ENCODE results near the gene C6orf163. TPM values are rescaled to one million over a fixed set of nuclear protein-coding genes. Genes with fewer than 3 reads are reported as not detected.

Gene C6orf163
- total and polyA plus RNA-seq, 2 of the 4 experiments (the other 2 are of a cell fraction) = 0.55 to 0.90 TPM

GRCh38 chr6:87350516-87350915, 5.9 kb downstream of the C6orf163 start:
- Histone ChIP-seq H3K9me3 (ENCODE audit: control insufficient read depth, insufficient read depth, low read length) (no peaks in the 10 kb centered on the region), H3K56ac (ENCODE audit: extremely low read depth, insufficient read depth, low read length) (no peak overlapping the region), H4K5ac (ENCODE audit: low read depth, low read length) (no peak overlapping the region), H3K79me1 (ENCODE audit: low read depth in 1 of 2, low read length in 2 of 2) (no peaks in the 10 kb centered on the region), H4K8ac (ENCODE audit: low read depth in 2 of 2, low read length in 2 of 2) (no peak overlapping the region), H2AK5ac (ENCODE audit: low read depth, low read length) (no peak overlapping the region), H3K27ac (ENCODE audit: insufficient read depth, low read length) (no peak overlapping the region), H3K4ac (ENCODE audit: low read depth, low read length) (no peak overlapping the region), H3K14ac (replicated peaks; ENCODE audit: low read depth, low read length) (no peak overlapping the region), H3K18ac (ENCODE audit: low read depth, low read length) (no peak overlapping the region), H4K20me1 (ENCODE audit: insufficient read depth, low read length) (no peaks in the 10 kb centered on the region), H2BK5ac (ENCODE audit: low read depth, low read length, poor library complexity, severe bottlenecking) (no peak overlapping the region), H3K27me3 (ENCODE audit: control insufficient read depth, insufficient read depth, low read length) (no peaks in the 10 kb centered on the region), H3K36me3 (ENCODE audit: control insufficient read depth, insufficient read depth, low read length) (no peaks in the 10 kb centered on the region), H3K23ac (ENCODE audit: low read depth, low read length) (no peak overlapping the region), H3K4me1 (ENCODE audit: control insufficient read depth, insufficient read depth, low read length) (no peaks in the 10 kb centered on the region), H2BK15ac (ENCODE audit: low read depth, low read length) (no peak overlapping the region), H2BK20ac (ENCODE audit: low read depth, low read length) (no peak overlapping the region), H3K4me3 (ENCODE audit: insufficient read depth, low read depth, low read length) (no peak overlapping the region), H2AK9ac (replicated peaks; ENCODE audit: low read depth, low read length, poor library complexity) (no peak overlapping the region), H3K9ac (ENCODE audit: low read depth, low read length) (no peak overlapping the region), H3K9me1 (ENCODE audit: insufficient read depth, low read length) (0 out of 2 replicates have a peak, but pooled peaks cover 3% of the 10 kb centered on the region), H2AFZ (replicated peaks; ENCODE audit: low read length, poor library complexity) (no peak overlapping the region), H2BK120ac (ENCODE audit: low read depth, low read length) (no peak overlapping the region), H3K4me2 (ENCODE audit: low read depth, low read length) (no peak overlapping the region), H4K91ac (ENCODE audit: insufficient read depth, low read depth, low read length) (no peak overlapping the region)
- in situ Hi-C loops (cut with MboI; ENCODE audit: low sequenced_read_pairs) = no loop called here
- intact Hi-C loops (cut with micrococcal nuclease) = no loop called here
- ChIA-PET CTCF (no interaction called here), POLR2A (ENCODE audit: unreplicated experiment) (no interaction called here)
- no TSS peak for BruUV-seq (replicated peaks)
- DNase-seq (peak; percentile 5), ATAC-seq (ENCODE audit: low read depth) (no peak)
- TF ChIP-seq POLR2A (IDR thresholded peaks at IDR 0.05; ENCODE audit: low read depth, low read length) (no peak), MAZ (IDR thresholded peaks at IDR 0.05; ENCODE audit: borderline replicate concordance, low read depth, low read length) (no peak), RCOR1 (IDR thresholded peaks at IDR 0.05; ENCODE audit: insufficient replicate concordance, low read length) (no peak), CEBPB (IDR thresholded peaks at IDR 0.05; ENCODE audit: low read depth, low read length) (no peak), CTCF (conservative IDR thresholded peaks at IDR 0.05; ENCODE audit: low read depth, low read length) (no peak), USF2 (IDR thresholded peaks at IDR 0.05; ENCODE audit: low read depth, low read length) (no peak), CHD1 (IDR thresholded peaks at IDR 0.05; ENCODE audit: low read depth, low read length) (no peak), MXI1 (IDR thresholded peaks at IDR 0.05; ENCODE audit: borderline replicate concordance, low read depth, low read length) (no peak), FOS (IDR thresholded peaks at IDR 0.05; ENCODE audit: low read depth, low read length) (no peak), SMC3 (IDR thresholded peaks at IDR 0.05; ENCODE audit: low read depth, low read length) (no peak), BHLHE40 (IDR thresholded peaks at IDR 0.05; ENCODE audit: low read depth, low read length) (no peak), RFX5 (IDR thresholded peaks at IDR 0.05; ENCODE audit: low read depth, low read length) (no peak), RAD21 (IDR thresholded peaks at IDR 0.05; ENCODE audit: low read length) (no peak), MAFK (IDR thresholded peaks at IDR 0.05; ENCODE audit: low read depth, low read length) (no peak), NFE2L2 (IDR thresholded peaks at IDR 0.05; ENCODE audit: low read depth, low read length) (no peak)
- TF ChIP-seq, protein P1, sequence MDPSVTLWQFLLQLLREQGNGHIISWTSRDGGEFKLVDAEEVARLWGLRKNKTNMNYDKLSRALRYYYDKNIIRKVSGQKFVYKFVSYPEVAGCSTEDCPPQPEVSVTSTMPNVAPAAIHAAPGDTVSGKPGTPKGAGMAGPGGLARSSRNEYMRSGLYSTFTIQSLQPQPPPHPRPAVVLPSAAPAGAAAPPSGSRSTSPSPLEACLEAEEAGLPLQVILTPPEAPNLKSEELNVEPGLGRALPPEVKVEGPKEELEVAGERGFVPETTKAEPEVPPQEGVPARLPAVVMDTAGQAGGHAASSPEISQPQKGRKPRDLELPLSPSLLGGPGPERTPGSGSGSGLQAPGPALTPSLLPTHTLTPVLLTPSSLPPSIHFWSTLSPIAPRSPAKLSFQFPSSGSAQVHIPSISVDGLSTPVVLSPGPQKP (IDR thresholded peaks at IDR 0.05; ENCODE audit: borderline replicate concordance, low read depth, low read length) = no peak
- dilution Hi-C loops (cut with HindIII; ENCODE audit: low sequenced_read_pairs, unreplicated experiment) = no loop called here

All from IMR-90 (cell line).